Measurements from ENCODE around the gene OR10H1.

DNA sequence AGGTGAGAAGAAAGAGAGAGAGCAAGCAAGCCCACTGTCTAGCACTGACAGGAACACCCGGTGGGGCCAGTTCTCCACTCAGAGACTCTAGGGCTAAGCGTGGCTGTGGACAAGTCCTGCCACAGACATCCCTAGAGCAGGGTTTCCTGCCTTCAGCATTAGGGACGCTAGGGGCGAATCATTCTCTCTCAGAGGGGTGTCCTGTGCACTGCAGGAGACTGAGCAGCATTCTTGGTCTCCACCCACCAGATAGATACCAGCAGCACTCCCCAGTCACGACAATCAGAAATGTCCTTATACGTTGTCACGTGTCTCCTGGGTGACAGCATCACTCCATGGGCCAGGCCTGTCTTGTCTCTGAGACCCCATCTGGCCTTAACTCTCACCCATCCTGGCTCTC, 1.5 kb downstream of the OR10H1 start:
- TF ChIP-seq POLR2A (IDR thresholded peaks at IDR 0.05) (no peak), POLR2AphosphoS5 (IDR thresholded peaks at IDR 0.05) (no peak)
- TF ChIP-seq, protein P1, sequence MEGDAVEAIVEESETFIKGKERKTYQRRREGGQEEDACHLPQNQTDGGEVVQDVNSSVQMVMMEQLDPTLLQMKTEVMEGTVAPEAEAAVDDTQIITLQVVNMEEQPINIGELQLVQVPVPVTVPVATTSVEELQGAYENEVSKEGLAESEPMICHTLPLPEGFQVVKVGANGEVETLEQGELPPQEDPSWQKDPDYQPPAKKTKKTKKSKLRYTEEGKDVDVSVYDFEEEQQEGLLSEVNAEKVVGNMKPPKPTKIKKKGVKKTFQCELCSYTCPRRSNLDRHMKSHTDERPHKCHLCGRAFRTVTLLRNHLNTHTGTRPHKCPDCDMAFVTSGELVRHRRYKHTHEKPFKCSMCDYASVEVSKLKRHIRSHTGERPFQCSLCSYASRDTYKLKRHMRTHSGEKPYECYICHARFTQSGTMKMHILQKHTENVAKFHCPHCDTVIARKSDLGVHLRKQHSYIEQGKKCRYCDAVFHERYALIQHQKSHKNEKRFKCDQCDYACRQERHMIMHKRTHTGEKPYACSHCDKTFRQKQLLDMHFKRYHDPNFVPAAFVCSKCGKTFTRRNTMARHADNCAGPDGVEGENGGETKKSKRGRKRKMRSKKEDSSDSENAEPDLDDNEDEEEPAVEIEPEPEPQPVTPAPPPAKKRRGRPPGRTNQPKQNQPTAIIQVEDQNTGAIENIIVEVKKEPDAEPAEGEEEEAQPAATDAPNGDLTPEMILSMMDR (IDR thresholded peaks at IDR 0.05) = no peak
